SU-DHL-6 (cell line): ENCODE results near the gene FBXL13.
"Not testable (repeated sequence)": the region's sequence is repeated elsewhere in the genome, so short reads cannot be mapped to it uniquely, and the experiment has no call there.

Experiments
- H2AFZ ChIP-seq: fragments of 200-600 bp; sonication (generic); 2 replicates; pipeline ENCODE4 v1.6.1; 2014; ENCODE audit warnings: low read depth, mild to moderate bottlenecking, moderate library complexity, mixed read lengths, antibody characterized with exemption, low read length; ENCODE audit not compliant: severe bottlenecking
- H3F3A ChIP-seq: fragments of 200-600 bp; shearing (Covaris generic); 2 replicates; pipeline ENCODE4 v1.6.0; 2016; ENCODE audit warnings: antibody characterized with exemption, mild to moderate bottlenecking; ENCODE audit not compliant: insufficient read depth
- H3K27ac ChIP-seq: fragments of 200-600 bp; sonication (generic); 2 replicates; pipeline ENCODE4 v1.5.1; 2016; ENCODE audit warnings: low read depth, mild to moderate bottlenecking, low read length, moderate library complexity, mixed read lengths
- H3K27me3 ChIP-seq: fragments of 200-600 bp; sonication (generic), shearing (Covaris generic); 2 replicates; pipeline ENCODE4 v1.6.0; 2014; ENCODE audit warnings: mild to moderate bottlenecking, low read length
- H3K36me3 ChIP-seq: fragments of 200-600 bp; sonication (generic); 2 replicates; pipeline ENCODE4 v1.6.1; 2014; ENCODE audit warnings: mild to moderate bottlenecking, low read length, mixed read lengths
- H3K4me2 ChIP-seq: fragments of 300-600, 200-600 bp; shearing (Covaris generic), sonication (generic); 2 replicates; pipeline ENCODE4 v1.6.0; 2014; ENCODE audit warnings: low read length, low read depth, mild to moderate bottlenecking; ENCODE audit not compliant: poor library complexity, severe bottlenecking
- H3K4me3 ChIP-seq: fragments of 200-600 bp; sonication (generic); 2 replicates; pipeline ENCODE4 v1.5.1; 2014; ENCODE audit warnings: antibody characterized with exemption, low read length, mild to moderate bottlenecking, mixed read lengths; ENCODE audit not compliant: insufficient read depth, poor library complexity, severe bottlenecking
- H3K79me2 ChIP-seq: fragments of 200-600 bp; sonication (generic); 2 replicates; pipeline ENCODE4 v1.6.1; 2014; ENCODE audit warnings: mild to moderate bottlenecking, low read length, moderate library complexity; ENCODE audit not compliant: insufficient read depth
- H3K9ac ChIP-seq: fragments of 200-600 bp; sonication (generic); 2 replicates; pipeline ENCODE4 v1.7.0; 2014; ENCODE audit warnings: mild to moderate bottlenecking, low read length
- H3K9me2 ChIP-seq: fragments of 200-600 bp; sonication (generic); replicated peaks from 2 replicates; pipeline ENCODE4 v1.6.1; 2014; ENCODE audit warnings: low read length; ENCODE audit not compliant: insufficient read depth
- H3K9me3 ChIP-seq: fragments of 200-600 bp; sonication (generic); 2 replicates; pipeline ENCODE4 v1.6.1; 2014; ENCODE audit warnings: low read length, mixed read lengths; ENCODE audit not compliant: insufficient read depth
- H4K20me1 ChIP-seq: fragments of 200-600 bp; sonication (generic); 2 replicates; pipeline ENCODE4 v1.6.1; 2014; ENCODE audit warnings: low read depth, mild to moderate bottlenecking, antibody characterized with exemption, low read length, moderate library complexity, mixed read lengths
- CTCF ChIP-seq: fragments of 200-600 bp; sonication (generic); IDR thresholded peaks from one replicate; pipeline ENCODE4 v1.5.1; 2017; ENCODE audit warnings: antibody characterized with exemption, mild to moderate bottlenecking, low read length, moderate library complexity; ENCODE audit not compliant: insufficient read depth, poor library complexity, severe bottlenecking
- EZH2phosphoT487 ChIP-seq: fragments of 200-600 bp; sonication (generic), shearing (Covaris generic); conservative IDR thresholded peaks from 2 replicates; pipeline ENCODE4 v1.6.1; 2018; ENCODE audit warnings: mild to moderate bottlenecking, antibody characterized with exemption, low read length, moderate library complexity, mixed read lengths

The FBXL13 gene

DNA sequence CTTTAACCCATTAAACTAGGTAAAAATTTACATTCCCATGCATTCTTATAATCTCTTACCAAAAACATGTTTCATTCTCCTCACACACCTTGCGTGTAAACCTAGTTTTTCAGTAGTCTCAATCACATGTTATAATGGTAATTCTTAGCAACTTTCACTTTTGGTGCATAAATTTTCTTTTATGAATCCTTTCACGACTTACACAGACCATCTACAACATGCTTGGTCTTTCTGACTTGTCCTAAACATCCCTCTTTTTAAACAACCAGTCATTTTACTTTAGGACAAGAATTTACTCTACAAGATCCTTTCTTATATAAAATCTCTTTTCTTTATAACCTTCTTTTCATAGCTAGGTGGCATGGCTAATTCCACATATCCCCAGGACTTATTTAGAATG lies 25.8 kb downstream of the FBXL13 start:
- no peaks in the 10 kb centered on the region for H3K79me2 ChIP-seq
- no peaks in the 10 kb centered on the region for H3K9me2 ChIP-seq
- no peak overlapping the region for H2AFZ ChIP-seq
- H3K9me3 ChIP-seq = peaks cover 18% of the 10 kb centered on the region; the same call in 1 of the 2 replicates
- H3K4me2 ChIP-seq = no peak overlapping the region
- H3K27me3 ChIP-seq = no peaks in the 10 kb centered on the region
- H3K4me3 ChIP-seq = no peak overlapping the region
- no peak overlapping the region for H3K27ac ChIP-seq
- H4K20me1 ChIP-seq = no peaks in the 10 kb centered on the region
- H3F3A ChIP-seq = no peaks in the 10 kb centered on the region
- no peaks in the 10 kb centered on the region for H3K36me3 ChIP-seq
- no peak overlapping the region for H3K9ac ChIP-seq
- TF ChIP-seq EZH2phosphoT487 (no peak), CTCF (no peak)

- not testable (repeated sequence) for H3K4me3 ChIP-seq, H3K9ac ChIP-seq, H3K4me2 ChIP-seq, H2AFZ ChIP-seq, H3K36me3 ChIP-seq, H3F3A ChIP-seq, H3K79me2 ChIP-seq, H3K9me2 ChIP-seq, H4K20me1 ChIP-seq, H3K27me3 ChIP-seq, H3K27ac ChIP-seq, H3K9me3 ChIP-seq
Observed at GRCh38 chr7:103041815-103042214, 32.8 kb downstream of the FBXL13 start.

DNA sequence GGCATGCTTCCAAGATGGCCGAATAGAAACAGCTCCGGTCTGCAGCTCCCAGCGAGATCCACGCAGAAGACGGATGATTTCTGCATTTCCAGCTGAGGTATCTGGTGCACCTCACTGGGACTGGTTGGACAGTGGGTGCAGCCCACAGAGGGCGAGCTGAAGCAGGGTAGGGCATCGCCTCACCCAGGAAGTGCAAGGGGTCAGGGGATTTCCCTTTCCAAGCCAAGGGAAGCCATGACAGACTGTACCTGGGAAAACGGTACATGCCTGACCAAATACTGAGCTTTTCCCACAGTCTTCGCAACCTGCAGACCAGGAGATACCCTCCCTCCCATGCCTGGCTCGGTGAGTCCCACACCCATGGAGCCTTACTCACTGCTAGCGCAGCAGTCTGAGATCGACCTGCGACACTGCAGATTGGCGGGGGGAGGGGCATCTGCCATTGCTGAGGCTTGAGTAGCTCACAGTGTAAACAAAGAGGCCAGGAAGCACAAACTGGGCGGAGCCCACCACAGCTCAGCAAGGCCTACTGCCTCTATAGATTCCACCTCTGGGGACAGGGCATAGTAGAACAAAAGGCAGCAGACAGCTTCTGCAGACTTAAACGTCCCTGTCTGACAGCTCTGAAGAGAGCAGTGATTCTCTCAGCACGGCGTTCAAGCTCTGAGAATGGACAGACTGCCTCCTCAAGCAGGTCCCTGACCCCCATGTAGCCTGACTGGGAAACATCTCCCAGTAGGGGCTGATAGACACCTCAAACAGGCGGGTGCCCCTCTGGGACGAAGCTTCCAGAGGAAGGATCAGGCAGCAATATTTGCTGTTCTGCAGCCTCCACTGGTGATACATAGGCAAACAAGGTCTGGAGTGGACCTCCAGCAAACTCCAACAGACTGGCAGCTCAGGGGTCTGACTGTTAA lies 36.5 kb downstream of the FBXL13 start:
- not testable (repeated sequence) for H3K4me3 ChIP-seq, H3K4me2 ChIP-seq, H3K9me2 ChIP-seq, H3K36me3 ChIP-seq, H3K9ac ChIP-seq, H3K79me2 ChIP-seq, H2AFZ ChIP-seq, H4K20me1 ChIP-seq, H3K27ac ChIP-seq, H3K27me3 ChIP-seq, H3F3A ChIP-seq, H3K9me3 ChIP-seq

- H3K36me3 ChIP-seq = no peaks in the 10 kb centered on the region
- no peaks in the 10 kb centered on the region for H3F3A ChIP-seq
- no peaks in the 10 kb centered on the region for H4K20me1 ChIP-seq
- no peaks in the 10 kb centered on the region for H3K79me2 ChIP-seq
- no peaks in the 10 kb centered on the region for H3K9me3 ChIP-seq
- no peak overlapping the region for H3K4me3 ChIP-seq
- no peak overlapping the region for H3K9ac ChIP-seq
- H3K27me3 ChIP-seq = no peaks in the 10 kb centered on the region
- TF ChIP-seq CTCF (no peak), EZH2phosphoT487 (no peak)
- no peak overlapping the region for H3K4me2 ChIP-seq
- H3K9me2 ChIP-seq = no peaks in the 10 kb centered on the region
- H3K27ac ChIP-seq = no peak overlapping the region
- H2AFZ ChIP-seq = no peak overlapping the region
Observed at GRCh38 chr7:103037476-103037822, 37.1 kb downstream of the FBXL13 start.

GRCh38 chr7:103034318-103034717 lies 40.3 kb downstream of the FBXL13 start:
- H4K20me1 ChIP-seq, H3K27ac ChIP-seq, H3K79me2 ChIP-seq, H3K9me3 ChIP-seq, H2AFZ ChIP-seq, H3K27me3 ChIP-seq, H3K9me2 ChIP-seq, H3K4me2 ChIP-seq, H3K9ac ChIP-seq, H3K4me3 ChIP-seq, H3K36me3 ChIP-seq, H3F3A ChIP-seq: not testable (repeated sequence)
